Measurements from ENCODE around the gene AZGP1.

DNA sequence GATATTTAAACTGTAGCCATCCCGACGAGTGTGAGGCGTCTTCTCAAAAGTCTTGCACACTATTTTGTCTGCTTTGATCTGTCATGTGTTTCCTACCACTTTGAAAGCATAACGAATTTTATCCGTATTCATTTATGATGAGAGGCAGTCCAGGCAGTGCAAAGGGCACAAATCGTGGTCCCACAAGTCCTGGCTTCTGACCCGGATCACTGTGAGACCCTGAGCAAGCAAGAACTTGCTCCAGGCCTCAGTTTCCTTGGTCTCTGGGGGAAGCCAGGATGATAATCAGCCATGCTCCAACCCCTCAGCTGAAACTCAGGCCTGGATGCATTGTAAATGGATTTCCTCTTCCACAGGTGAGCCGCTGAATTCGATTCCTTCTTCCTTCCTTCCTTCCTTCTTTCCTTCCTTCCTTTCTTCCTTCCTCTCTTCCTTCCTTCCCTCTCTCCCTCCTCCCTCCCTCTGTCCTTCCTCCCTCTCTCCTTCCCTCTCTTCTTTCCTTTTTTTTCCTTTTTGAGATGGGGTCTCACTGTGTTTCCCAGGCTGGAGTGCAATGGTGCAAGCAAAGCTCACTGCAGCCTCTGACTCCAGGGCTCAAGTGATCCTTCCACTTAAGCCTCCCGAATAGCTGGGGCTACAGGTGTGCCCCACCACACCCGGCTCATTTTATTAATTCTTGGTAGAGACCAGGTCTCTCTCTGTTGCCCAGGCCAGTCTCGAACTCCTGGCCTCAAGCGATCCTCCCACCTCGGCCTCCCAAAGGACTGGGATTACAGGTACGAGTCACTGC lies 21.1 kb upstream of the AZGP1 start:
- TF ChIP-seq YY1 (IDR thresholded peaks at IDR 0.05; ENCODE audit: insufficient read depth, insufficient read length) (no peak), ZNF274 (IDR thresholded peaks at IDR 0.05; ENCODE audit: low read depth, low read length) (no peak)
